Activated gamma-delta T cell treated with anti-CD3 and anti-CD28 coated beads, Interleukin-2, amount 50 U/mL, for 16 hours (primary cell): Measurements from ENCODE around the gene PCSK9.
"Not testable (repeated sequence)": the region's sequence is repeated elsewhere in the genome, so short reads cannot be mapped to it uniquely, and the experiment has no call there.

ENCODE experiments used
- DNase-seq: peaks from one replicate; pipeline ENCODE4 v3.0.0-alpha.2; 2020; ENCODE audit warnings: low read depth

PCSK9 gene

GRCh38 chr1:55010194-55010886 lies 29.0 kb upstream of the PCSK9 start:
- DNase-seq: no peak

GRCh38 chr1:55010887-55011217 lies 28.5 kb upstream of the PCSK9 start:
- no peak for DNase-seq

GRCh38 chr1:55012661-55013060 lies 26.7 kb upstream of the PCSK9 start:
- DNase-seq: no peak

- no peak for DNase-seq
Measured at GRCh38 chr1:55015123-55015522, 24.2 kb upstream of the PCSK9 start.

- no peak for DNase-seq
Measured at GRCh38 chr1:55015731-55016620, 23.4 kb upstream of the PCSK9 start.

GRCh38 chr1:55018395-55018794 lies 21.0 kb upstream of the PCSK9 start:
- no peak for DNase-seq

- DNase-seq: peak; percentile 28
Measured at GRCh38 chr1:55021942-55022546, 17.3 kb upstream of the PCSK9 start.

GRCh38 chr1:55024163-55024562 lies 15.2 kb upstream of the PCSK9 start:
- DNase-seq: not testable (repeated sequence)

GRCh38 chr1:55026682-55027081 lies 12.7 kb upstream of the PCSK9 start:
- DNase-seq: not testable (repeated sequence)

GRCh38 chr1:55031098-55031497 lies 8.2 kb upstream of the PCSK9 start:
- not testable (repeated sequence) for DNase-seq

GRCh38 chr1:55033265-55033614 lies 6.1 kb upstream of the PCSK9 start:
- no peak for DNase-seq

GRCh38 chr1:55034476-55035133 lies 4.7 kb upstream of the PCSK9 start:
- no peak for DNase-seq

GRCh38 chr1:55035904-55036303 lies 3.4 kb upstream of the PCSK9 start:
- DNase-seq: no peak

- DNase-seq: no peak
Measured at GRCh38 chr1:55037733-55038551, 1.4 kb upstream of the PCSK9 start.

- no peak for DNase-seq
Measured at GRCh38 chr1:55038552-55038838, 853 bp upstream of the PCSK9 start.

- DNase-seq: no peak
Measured at GRCh38 chr1:55038974-55039341, 390 bp upstream of the PCSK9 start.

GRCh38 chr1:55040083-55040932 lies 960 bp downstream of the PCSK9 start:
- no peak for DNase-seq

- DNase-seq: no peak
Measured at GRCh38 chr1:55040933-55041494, 1.7 kb downstream of the PCSK9 start.

GRCh38 chr1:55041613-55042012 lies 2.3 kb downstream of the PCSK9 start:
- DNase-seq: no peak

- DNase-seq: no peak
Measured at GRCh38 chr1:55043011-55043410, 3.7 kb downstream of the PCSK9 start.

- no peak for DNase-seq
Measured at GRCh38 chr1:55043726-55044125, 4.4 kb downstream of the PCSK9 start.
